Measurements from ENCODE around the gene RHBDF2. TPM values are rescaled to one million over a fixed set of nuclear protein-coding genes. Genes with fewer than 3 reads are reported as not detected.
"Not testable (repeated sequence)": the region's sequence is repeated elsewhere in the genome, so short reads cannot be mapped to it uniquely, and the experiment has no call there.

RHBDF2 gene
- polyA plus RNA-seq, 1 donor, result 6.8 TPM

GRCh38 chr17:76538281-76538931, 37.2 kb upstream of the RHBDF2 start:
- DNase-seq, result no peak

- no peak for DNase-seq
Observed at GRCh38 chr17:76537578-76538280, 36.5 kb upstream of the RHBDF2 start, which contains the start of gene CYGB. Gene CYGB (minus strand): TSS chr17:76537709. CDS start chr17:76537542, 167 bp downstream.

- no peak for DNase-seq
Observed at GRCh38 chr17:76537288-76537577, 36.0 kb upstream of the RHBDF2 start.

GRCh38 chr17:76536511-76537287, 35.5 kb upstream of the RHBDF2 start:
- no peak for DNase-seq

- DNase-seq, result no peak
Observed at GRCh38 chr17:76535788-76536510, 34.7 kb upstream of the RHBDF2 start.

- DNase-seq, result no peak
Observed at GRCh38 chr17:76534831-76535732, 33.9 kb upstream of the RHBDF2 start.

- DNase-seq, result not testable (repeated sequence)
Observed at GRCh38 chr17:76533640-76534359, 32.6 kb upstream of the RHBDF2 start.

- no peak for DNase-seq
Observed at GRCh38 chr17:76532072-76532651, 30.9 kb upstream of the RHBDF2 start.

GRCh38 chr17:76531486-76532038, 30.3 kb upstream of the RHBDF2 start:
- no peak for DNase-seq

- no peak for DNase-seq
Observed at GRCh38 chr17:76530811-76531485, 29.7 kb upstream of the RHBDF2 start.

- no peak for DNase-seq
Observed at GRCh38 chr17:76530095-76530723, 29.0 kb upstream of the RHBDF2 start.

- DNase-seq, result peak; percentile 80
Observed at GRCh38 chr17:76529224-76530094, 28.2 kb upstream of the RHBDF2 start.

GRCh38 chr17:76528528-76529223, 27.5 kb upstream of the RHBDF2 start:
- DNase-seq, result no peak

- no peak for DNase-seq
Observed at GRCh38 chr17:76528156-76528527, 26.9 kb upstream of the RHBDF2 start.

- DNase-seq, result no peak
Observed at GRCh38 chr17:76527430-76528111, 26.3 kb upstream of the RHBDF2 start.

- not testable (repeated sequence) for DNase-seq
Observed at GRCh38 chr17:76527016-76527415, 25.8 kb upstream of the RHBDF2 start.

- DNase-seq, result not testable (repeated sequence)
Observed at GRCh38 chr17:76525513-76525833, 24.2 kb upstream of the RHBDF2 start.

All from left kidney (tissue), 2 donors.